NCI-H226 (cell line): ENCODE data around the gene RMI2.

Experiments
- DNase-seq: peaks from one replicate; pipeline ENCODE4 v3.0.0-alpha.2; 2015

Gene RMI2

GRCh38 chr16:11329071-11329491 lies 16.2 kb upstream of the RMI2 start:
- DNase-seq: no peak

DNA sequence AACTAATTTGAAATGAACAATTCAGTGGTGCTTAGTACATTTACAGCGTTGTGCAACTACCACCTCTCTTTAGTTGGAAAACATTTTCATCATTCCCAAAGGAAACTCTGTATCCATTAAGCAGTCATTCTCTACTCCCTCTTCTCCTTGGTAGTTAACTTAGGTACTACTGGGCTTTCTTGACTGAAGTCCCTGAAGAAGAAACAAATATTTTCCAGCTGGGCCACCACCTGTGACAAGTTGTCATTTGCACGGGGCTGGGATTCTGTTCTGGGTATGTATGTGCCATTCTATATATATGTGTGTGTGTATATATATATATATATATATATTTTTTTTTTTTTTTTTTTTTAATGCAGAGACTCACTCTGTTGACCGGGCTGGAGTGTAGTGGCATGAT lies 15.4 kb upstream of the RMI2 start:
- no peak for DNase-seq

DNA sequence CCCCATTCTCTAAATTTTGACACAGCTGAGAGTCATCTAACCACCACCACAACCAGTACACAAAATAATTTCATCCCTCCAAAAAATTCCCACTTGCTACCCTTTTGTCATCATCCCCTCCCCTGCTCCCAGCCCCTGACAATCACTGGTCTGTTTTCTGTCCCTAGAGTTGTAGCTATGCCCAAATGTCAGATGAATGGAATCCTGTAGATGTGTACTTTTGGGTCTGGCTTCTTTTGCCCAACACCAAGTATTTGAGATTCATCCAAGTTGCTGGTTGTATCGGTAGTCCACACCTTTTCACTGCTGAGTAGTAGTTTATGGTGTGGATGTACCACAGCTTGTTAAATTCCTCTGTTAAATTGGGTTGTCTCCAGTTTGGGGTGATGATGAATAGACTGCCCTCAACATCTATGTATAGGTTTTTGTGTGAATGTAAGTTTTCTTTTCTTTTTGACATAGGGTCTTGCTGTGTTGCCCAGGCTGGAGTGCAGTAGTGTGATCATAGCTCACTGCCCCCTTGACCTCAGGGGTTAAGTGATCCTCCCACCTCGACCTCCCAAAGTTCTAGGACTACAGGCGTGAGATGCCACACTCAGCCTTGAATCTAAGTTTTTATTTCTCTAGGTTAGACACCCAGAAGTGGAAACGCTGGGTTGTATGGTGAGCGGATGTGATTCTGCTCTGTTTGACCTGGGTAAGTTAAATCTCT lies 14.6 kb upstream of the RMI2 start:
- no peak for DNase-seq

DNA sequence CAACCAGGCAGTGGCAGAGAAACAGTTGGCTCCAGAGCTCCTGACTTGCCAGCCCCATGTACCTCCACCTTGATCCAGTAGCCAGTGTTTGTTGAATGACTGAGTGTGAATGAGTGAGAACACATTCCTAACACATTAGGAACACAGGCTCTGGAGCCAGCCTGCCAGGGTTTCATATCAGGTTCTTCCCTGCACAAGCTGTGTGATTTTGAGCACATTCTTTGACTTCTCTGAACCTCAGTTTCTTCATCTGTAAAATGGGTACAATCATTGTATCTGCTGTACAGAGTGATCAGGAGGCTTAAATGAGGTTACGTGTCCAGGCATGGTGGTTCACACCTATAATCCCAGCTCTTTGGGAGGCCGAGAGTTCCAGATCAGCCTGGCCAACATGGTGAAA lies 13.3 kb upstream of the RMI2 start:
- DNase-seq: no peak

DNA sequence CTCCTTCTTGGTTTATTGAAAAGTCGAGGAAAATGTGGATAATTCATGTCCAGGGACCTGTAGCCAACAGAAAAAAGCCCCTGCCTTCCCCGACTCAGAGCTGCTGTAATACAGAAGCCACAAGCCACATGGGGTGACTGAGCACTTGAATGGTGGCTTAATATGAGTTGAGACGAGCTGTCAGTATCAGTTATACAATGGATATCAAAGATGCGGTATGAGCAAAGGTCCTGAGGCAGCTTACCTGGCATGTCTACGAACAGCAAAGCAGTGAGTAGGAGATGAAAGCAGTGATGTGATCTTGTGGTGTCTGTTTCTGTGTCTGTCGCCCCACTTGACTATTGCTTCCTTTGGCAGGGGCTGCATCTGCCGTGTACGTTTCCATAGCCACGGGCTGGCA lies 12.2 kb upstream of the RMI2 start:
- DNase-seq: no peak

DNA sequence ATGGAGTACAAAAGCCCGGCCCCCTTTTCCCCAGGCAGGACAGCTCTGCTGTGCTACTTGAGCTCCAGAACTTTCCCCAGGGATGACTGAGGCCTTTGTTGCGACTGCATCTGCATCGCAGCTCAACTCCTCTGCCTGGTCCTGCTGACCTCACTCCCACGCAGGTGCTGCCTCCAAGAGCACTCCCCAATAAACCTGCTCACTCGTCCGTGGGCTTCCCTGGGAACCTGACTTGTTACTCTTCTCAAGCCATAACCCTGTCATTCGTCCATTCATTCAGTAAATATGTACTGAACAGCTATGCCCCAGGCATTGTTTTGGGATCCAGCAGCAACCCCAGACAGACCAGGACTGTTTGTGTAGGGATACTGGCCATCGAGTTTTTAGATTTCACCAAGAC lies 11.6 kb upstream of the RMI2 start:
- DNase-seq: no peak

GRCh38 chr16:11334831-11335404 lies 10.3 kb upstream of the RMI2 start:
- no peak for DNase-seq

- no peak for DNase-seq
These were observed 6.2 kb upstream of the RMI2 start for GRCh38 chr16:11339075-11339474.

DNA sequence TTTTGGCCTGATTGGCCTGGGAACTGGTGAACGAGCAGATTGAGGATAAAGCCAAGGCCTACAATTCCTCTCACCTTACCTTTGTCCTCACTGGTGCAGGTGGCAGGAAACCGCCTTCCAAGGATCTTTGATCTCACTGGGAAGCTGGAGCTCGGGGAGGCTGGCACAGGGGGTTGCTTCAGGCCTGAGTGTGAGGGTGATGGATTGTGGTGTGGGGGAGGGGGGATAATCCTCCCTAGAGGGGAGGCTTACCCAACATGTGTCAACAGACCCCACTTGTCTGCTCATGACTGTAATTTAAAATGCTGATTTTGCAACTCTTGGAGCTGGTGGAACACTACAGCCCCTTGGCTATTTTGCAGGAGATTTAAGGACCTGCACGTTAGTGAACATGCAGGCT lies 4.5 kb upstream of the RMI2 start:
- DNase-seq: no peak

DNA sequence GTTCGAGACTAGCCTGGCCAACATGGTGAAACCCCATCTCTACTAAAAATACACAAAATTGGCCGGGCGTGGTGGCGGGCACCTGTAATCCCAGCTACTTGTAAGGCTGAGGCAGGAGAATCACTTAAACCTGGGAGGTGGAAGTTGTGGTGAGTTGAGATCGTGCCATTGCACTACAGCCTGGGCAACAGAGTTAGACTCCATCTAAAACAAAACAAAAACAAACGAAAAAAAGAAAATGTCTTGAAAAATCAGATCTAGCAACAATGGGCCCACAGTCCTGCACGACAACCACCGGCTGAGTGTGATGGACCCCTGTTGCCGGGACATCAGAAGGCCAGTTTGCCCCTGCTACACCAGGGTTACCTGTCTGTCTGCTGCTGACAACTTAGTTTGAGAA lies 3.9 kb upstream of the RMI2 start:
- no peak for DNase-seq

DNA sequence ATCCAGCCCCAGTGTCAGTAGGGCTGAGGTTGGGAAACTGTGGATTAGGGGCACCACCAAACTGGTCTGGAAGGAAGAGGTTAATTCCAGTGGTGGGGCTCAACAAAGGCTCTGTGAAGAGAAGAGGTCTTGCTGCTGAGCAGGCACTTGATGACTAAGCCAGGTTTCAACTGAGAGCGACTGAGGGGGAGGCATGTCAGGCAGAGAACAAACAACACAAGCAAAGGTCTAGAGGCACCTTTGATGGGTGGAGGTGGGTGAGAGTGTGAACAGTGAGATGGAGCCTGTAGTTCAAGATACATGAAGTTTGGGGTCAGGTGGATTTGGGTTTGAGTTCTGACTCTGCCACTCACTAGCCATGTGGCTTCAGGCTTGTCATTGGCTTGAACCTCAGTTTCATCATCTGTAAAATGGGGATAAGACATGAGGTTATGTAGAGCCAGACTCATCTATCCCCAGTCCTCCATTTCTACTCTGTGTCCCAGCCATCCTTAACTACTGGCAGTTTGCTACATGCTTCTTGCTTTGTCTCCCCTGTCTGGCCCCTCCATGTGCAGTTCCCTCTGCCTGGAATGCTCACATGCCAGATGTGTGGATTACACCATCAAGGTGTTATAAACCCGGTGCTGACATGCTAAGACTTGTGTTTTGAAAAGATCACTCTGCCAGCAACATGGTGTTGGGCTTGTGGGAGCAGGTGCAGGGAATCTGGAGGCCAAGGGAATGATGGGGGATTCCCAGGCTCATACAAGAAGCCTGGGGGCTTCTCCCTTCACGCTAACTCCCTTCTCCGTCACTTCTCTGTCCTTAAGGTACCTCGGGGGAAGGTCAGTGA lies 3.0 kb upstream of the RMI2 start:
- no peak for DNase-seq

GRCh38 chr16:11346700-11347319 lies 1.6 kb downstream of the RMI2 start:
- DNase-seq: no peak

DNA sequence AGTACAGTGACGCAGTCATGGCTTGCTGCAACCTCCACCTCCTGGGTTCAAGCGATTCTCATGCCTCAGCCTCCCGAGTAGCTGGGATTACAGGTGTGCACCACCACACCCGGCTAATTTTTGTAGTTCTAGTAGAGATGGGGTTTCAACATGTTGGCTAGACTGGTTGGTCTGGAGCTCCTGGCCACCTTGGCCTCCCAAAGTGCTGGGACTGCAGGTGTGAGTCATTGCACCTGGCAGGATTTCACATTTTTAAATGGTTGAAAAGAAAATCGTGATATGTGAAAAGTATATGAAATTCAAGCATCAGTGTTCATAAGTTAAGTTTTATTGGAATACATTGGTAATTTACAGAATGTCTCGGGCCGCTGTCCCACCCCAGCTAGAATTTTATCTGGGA lies 2.6 kb downstream of the RMI2 start:
- no peak for DNase-seq

- no peak for DNase-seq
These were observed 3.7 kb downstream of the RMI2 start for GRCh38 chr16:11348737-11349598.

DNA sequence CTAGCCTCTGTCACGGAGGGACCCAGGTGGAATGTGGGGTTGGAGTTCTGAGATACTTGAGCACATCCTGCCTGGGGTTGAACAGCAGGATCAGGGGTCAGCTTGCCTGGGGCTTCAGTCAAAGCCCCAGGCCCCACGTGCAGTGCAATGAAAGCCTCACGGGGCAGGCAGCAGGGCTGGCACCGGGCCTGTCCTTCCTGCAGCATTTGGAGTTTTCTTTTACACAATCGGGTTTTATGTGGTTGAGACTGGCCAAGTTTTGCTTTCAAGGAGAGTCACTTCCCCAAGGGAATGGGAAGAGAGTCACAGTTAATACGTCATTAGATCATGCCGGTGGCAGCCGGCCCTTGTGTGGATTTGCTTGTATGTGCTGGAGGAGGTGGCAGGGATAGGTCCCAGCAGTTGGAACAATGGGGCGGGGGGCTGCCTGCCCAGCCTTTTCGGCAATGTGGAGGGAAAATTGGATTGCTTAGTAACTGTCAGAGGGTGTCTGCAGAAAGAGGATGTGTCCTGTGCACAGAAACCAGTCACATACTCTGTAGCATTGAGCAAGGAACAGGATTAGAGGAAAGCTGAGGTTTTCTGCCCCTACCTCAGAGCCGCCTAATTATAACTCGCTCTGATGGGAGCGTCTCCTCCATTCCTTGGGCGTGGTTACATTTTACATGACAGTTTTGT lies 4.5 kb downstream of the RMI2 start:
- DNase-seq: no peak

GRCh38 chr16:11350519-11350918 lies 5.3 kb downstream of the RMI2 start:
- no peak for DNase-seq

GRCh38 chr16:11350921-11351335 lies 5.7 kb downstream of the RMI2 start:
- no peak for DNase-seq

DNA sequence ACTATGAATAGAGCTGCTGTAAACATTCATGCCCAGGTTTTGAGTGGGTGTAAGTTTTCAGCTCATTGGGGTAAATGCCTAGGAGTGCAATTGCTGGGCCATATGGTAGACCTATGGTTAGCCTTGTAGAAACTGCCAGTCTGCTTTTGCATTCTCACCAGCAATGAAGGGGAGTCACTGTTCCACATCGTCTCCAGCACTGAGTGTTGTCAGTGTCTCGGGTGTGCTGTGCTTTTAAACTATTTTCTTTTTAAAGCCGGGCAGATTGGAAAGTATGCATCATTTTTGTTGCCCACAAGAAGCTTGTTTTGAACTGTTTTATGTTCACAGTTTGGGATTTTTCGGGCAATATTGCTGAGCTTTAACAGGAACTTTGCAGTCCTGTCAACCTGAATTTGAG lies 7.9 kb downstream of the RMI2 start:
- DNase-seq: no peak

- no peak for DNase-seq
These were observed 9.1 kb downstream of the RMI2 start for GRCh38 chr16:11354407-11354732.

GRCh38 chr16:11354733-11355574 lies 9.7 kb downstream of the RMI2 start:
- no peak for DNase-seq

- DNase-seq: no peak
These were observed 10.6 kb downstream of the RMI2 start for GRCh38 chr16:11355862-11356261.
